GM18909 (cell line): ENCODE results near the gene LARP4.
"Not testable (repeated sequence)": the region's sequence is repeated elsewhere in the genome, so short reads cannot be mapped to it uniquely, and the experiment has no call there.

Experiments
- ATAC-seq: cut with Tn5 transposase; IDR thresholded peaks from one replicate; pipeline ENCODE4 v1.9.1; 2021; ENCODE audit warnings: mild to moderate bottlenecking; ENCODE audit not compliant: unreplicated experiment, poor library complexity

Gene LARP4

GRCh38 chr12:50467439-50467838, 66.8 kb downstream of the LARP4 start:
- ATAC-seq: no peak

DNA sequence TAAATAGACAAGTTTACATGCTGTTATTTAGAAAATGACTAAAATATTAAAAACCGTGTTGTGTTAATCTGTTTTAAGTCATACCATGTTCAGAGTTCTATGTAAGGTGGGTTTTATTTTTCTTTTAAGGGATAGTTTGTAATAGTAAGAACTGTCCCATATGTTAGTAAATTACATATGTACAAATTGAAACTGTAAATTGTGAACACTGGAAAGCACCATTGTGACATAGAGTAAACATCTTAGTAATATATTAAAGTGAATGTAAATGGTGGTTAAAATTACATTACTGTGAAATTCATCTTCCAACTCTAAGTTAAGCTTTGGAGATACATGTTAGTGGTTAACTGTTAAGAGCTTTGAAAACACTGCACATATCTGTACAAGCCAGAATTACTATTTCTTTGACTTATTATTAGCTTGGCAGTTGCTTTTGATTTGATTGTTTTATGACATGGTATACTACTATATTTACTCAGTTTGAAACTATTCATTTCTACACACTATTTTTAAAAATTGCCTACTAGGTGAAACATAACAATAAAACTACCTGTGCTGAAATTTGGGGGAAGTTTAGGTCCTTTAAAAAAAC, 76.7 kb downstream of the LARP4 start:
- no peak for ATAC-seq

GRCh38 chr12:50482571-50482970, 81.9 kb downstream of the LARP4 start:
- no peak for ATAC-seq

DNA sequence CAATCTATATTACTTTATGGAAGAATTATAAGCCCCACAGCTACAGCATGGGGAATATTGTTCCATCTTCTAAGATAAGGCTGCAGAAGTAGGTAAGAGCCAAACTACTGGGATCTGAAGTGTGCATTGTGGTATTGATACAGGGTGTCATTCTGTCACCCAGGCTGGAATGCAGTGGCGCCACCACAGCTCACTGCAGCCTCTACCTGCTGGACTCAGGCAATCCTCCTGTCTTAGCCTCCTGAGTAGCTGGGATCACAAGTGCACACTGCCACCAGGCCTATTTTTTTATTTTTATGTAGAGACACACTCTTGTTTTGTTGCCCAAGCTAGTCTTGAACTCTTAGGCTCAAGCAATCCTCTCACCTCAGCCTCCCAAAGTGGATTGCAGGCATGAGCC, 82.8 kb downstream of the LARP4 start:
- no peak for ATAC-seq

- no peak for ATAC-seq
Measured at GRCh38 chr12:50488801-50489200, 88.1 kb downstream of the LARP4 start.

DNA sequence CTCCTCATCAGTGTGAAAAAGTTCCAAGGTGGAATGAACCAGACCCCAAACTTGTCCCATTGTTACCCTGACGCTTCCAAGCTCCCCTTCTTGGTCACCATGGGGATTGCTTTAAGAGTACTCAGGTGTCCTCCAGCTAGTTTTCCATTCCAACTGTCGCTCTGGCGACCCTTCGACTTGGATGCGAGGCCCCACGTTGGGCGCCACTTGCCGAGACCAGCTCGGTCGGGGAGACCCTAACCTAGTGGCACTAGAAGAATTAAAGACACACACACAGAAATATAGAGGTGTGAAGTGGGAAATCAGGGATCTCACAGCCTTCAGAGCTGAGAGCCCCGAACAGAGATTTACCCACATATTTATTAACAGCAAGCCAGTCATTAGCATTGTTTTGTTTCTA, 97.4 kb downstream of the LARP4 start:
- ATAC-seq: not testable (repeated sequence)

DNA sequence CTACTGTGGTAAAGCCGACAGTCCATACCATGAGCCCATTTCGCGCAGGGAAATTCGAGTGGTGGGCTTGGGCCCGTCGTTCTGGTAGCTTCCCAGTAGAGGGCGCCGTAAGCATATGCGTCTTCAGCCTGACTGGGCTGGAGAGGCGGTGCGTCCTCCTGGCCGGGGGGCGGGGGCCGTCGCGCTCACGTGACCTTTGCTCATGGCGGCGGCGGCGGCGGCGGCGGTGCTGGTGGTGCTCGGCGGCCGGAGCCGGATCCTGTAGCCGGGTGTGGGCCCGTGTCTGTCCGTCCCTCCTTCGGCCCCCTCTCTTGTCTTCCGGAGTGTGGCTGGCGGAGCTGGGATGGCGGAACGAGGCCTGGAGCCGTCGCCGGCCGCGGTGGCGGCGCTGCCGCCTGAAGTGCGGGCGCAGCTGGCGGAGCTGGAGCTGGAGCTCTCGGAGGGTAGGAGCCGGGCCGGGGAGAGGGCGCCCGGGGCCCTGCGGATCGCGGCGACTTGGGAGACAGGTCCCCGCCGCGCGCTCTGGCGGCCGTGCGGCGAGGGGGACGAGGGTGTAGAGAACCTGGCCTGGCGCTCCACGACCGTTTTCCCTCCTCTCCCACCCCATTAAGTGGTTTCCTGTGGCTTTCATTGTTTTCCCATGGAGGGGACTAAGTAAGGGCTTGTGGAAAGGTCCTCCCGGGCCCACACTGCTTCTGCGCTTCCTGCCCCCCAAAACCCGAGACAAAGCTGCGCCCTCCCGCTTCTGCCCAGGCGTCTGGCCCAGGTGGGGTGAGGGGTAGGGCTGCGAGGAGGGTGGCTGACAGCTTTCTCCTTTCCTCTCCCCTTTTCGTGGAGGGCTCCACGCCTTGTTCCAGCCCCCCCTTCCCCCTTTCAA, 104.4 kb downstream of the LARP4 start, which contains the start of gene DIP2B:
Gene DIP2B, plus strand, starts transcription at position 188 of the 877 bp plus-strand sequence. Its CDS starts 156 bp downstream, at position 344.
- peak; percentile 82 for ATAC-seq

DNA sequence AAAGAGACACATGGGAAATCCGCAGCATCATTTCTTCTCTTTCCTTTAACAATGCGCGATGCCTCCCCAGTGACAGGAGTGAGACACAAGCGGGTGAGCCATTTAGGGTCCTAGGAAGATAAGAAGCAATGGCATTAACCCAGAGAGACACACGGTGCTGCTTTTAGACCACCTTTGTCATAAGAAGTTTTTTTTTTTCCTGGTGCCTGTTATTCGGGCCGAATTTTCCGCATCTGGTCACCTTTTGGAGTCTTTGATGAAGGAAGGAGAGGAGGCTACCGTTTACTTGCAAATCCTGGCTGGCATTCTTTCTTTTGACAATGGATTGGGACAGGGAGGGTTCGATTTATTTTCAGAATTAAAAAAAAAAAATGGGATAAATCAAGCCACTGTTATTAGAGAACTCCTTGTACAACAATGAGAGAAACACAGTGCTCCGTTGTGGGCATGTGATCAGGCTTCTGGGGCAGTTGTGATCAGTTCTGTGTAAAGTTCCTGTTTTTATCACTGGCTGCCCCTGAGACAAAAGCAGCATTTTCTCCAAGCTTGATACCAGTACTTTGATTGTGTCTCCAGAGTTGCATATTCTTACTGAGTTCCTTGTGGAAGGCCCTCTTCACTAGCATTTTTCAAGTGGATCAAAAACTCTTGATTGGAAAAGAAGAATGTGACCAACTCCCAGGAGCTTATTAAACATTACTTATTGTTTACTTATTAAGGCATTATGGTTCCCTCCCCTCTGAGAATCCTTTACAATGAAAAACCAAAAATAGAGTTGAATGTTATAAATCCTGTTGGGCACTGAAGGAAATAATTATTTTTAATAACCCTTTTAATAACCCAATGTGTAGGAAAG, 105.2 kb downstream of the LARP4 start:
- ATAC-seq: peak; percentile 5

GRCh38 chr12:50506753-50507473, 106.2 kb downstream of the LARP4 start:
- ATAC-seq: no peak

GRCh38 chr12:50507474-50507838, 106.8 kb downstream of the LARP4 start:
- ATAC-seq: no peak

DNA sequence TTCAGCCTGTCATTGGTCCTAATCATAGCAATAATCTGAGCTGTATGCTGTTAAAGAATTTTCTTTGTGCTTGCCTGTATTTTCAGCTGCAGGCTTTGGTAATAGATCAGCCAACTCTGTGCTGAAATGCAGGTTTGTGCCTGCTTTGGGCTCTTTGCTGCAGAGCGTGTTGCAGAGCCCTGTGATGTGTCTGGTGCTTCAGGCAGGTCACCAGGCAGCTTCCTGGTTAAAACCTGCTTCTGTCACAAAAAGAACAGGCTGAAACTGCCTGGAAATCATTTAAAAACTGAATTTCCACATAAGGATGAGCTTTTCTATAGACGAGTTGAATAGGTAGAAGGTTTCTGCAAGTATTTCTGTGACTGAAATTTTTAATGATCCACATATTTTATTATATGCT, 107.2 kb downstream of the LARP4 start:
- no peak for ATAC-seq

DNA sequence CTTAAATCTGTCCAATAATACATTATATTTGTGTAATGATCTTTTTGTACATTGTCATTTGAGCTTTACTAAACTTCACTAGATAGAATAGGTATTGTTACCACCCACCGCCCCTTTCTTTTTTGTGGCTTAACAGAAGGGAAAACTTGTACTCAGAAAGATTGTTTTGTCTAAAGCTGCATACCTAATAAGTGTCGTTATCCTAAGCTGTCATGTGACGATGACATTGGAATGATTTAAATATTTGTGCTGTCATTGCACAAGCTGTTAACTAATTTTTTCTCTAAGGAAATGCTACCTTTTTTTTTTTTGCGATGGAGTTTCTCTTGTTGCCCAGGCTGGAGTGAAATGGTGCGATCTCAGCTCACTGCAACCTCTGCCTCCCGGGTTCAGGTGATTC, 107.7 kb downstream of the LARP4 start:
- ATAC-seq: no peak

GRCh38 chr12:50508970-50509663, 108.4 kb downstream of the LARP4 start:
- no peak for ATAC-seq

DNA sequence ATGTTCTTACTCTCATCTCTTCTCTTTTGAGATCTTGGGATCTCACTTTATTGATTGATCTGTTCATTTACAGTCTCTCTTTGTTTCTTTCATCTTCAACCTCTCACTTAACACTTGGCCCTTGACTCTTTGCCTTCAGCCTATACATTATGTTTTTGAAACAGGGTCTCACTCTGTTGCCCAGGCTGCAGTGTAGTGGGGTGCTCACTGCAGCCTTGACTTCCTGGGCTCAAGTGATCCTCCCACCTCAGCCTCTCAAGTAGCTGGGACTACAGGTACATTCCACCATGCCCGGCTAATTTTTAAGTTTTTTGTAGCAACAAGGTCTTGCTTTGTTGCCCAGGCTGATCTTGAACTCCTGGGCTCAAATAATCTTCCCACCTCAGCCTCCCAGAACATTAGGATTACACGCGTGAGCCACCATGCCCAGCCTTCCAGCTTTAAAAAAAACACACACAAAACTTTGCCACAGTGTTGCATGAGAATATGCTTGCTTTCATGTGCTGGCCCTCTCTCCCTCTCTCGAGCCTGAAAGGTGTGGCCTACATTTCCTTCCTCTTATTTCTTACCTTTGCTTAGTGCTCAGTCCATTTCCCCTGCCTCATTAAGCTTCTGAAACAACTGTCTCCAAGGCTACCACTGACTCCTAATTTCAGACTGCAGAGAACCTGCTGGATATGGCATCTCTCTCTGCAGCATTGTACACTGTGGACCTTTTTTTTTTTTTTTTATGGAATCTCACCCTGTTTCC, 114.0 kb downstream of the LARP4 start:
- ATAC-seq: no peak

DNA sequence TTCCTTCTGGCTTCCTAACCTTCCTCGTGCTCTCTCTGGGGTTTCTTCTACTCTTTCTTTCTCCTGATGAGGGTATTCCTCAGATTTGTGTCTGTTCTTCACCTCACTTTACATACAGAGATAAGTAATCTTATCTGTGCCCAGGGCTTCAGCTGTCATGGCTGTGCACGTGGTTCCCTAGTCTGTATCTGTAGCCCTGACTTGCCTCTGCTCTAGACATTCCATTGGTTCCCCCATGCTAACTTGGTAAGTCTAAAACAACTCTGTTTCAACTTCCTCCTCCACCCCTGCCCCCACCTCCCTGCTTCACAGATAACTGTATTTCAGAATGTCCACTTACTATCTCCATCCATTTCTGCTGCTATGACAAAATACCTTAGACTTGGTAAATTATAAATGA, 114.9 kb downstream of the LARP4 start:
- ATAC-seq: no peak

- peak; percentile 71 for ATAC-seq
Measured at GRCh38 chr12:50517421-50518048, 116.8 kb downstream of the LARP4 start.

DNA sequence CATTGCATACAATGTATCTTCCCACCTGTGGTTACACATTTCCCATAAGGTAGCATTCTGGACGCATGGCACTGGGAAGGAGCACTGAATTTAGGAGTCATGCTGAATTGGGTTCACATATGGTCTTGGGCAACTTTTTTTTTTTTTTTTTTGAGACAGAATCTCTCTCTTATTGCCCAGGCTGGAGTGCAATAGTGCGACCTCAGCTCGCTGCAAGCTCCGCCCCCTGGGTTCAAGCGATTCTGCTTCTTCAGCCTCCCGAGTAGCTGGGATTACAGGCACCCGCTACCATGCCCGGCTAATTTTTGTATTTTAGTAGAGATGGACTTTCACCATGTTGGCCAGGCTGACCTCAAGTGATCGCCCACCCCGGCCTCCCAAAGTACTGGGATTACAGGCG, 117.4 kb downstream of the LARP4 start:
- ATAC-seq: no peak

DNA sequence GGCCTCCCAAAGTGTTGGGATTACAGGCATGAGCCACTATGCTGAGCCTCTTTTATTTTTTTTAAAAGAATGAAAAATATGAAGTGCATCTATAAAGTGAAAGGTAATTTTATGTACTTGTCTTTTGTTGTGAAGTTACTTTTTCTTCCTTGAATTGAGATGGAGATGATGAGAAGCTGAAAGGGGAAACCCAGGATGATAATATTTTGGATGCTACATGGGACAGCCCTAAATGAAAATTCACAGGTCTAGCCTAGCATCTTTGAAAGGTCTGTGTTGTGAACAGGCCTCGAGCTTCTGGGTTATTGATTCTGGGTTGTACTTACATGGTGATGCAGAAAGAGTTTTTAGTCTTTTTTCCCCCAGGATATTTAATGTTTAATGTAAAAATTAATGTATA, 118.7 kb downstream of the LARP4 start:
- no peak for ATAC-seq
